ENCODE measurements around the gene PPP1R1C. TPM values are rescaled to one million over a fixed set of nuclear protein-coding genes. Genes with fewer than 3 reads are reported as not detected.

The PPP1R1C gene
- total and polyA plus RNA-seq, 2 experiments from 2014 or later, result 3.5 to 18.8 TPM

GRCh38 chr2:181948227-181948626 is 37.4 kb upstream of the PPP1R1C start (continued):
- no peak for TF ChIP-seq ZNF462 (CRISPR knock-in tag; IDR thresholded peaks at IDR 0.05)
- TF ChIP-seq EZH2 (IDR thresholded peaks at IDR 0.05; ENCODE audit: low read depth, unreplicated experiment), result no peak
- no peak for TF ChIP-seq ETS1 (IDR thresholded peaks at IDR 0.05)
- no peak for TF ChIP-seq CTCF (conservative IDR thresholded peaks at IDR 0.05; ENCODE audit: low read depth in 2 of 2)
- TF ChIP-seq ZNF331 (CRISPR knock-in tag; IDR thresholded peaks at IDR 0.05; ENCODE audit: low read depth), result no peak
- TF ChIP-seq STAT1 (IDR thresholded peaks at IDR 0.05; ENCODE audit: unreplicated experiment), result no peak
- TF ChIP-seq NANOG (IDR thresholded peaks at IDR 0.05; ENCODE audit: borderline replicate concordance), result no peak
- no peak for TF ChIP-seq CREB1 (CRISPR knock-in tag; IDR thresholded peaks at IDR 0.05; ENCODE audit: low read depth)
- TF ChIP-seq JUNB (IDR thresholded peaks at IDR 0.05; ENCODE audit: unreplicated experiment), result no peak

Data from GM23338 (cell line).